Activated CD8-positive, alpha-beta memory T cell treated with anti-CD3 and anti-CD28 coated beads, Interleukin-2, amount 50 U/mL, for 48 hours (primary cell): ENCODE results near the gene CES5A.
"Not testable (repeated sequence)": the region's sequence is repeated elsewhere in the genome, so short reads cannot be mapped to it uniquely, and the experiment has no call there.

Source experiments
- DNase-seq: peaks from one replicate; pipeline ENCODE4 v3.0.0-alpha.2; 2020

Gene CES5A

GRCh38 chr16:55875273-55875672 is at the start of gene CES5A:
TSS of gene CES5A (minus strand) at chr16:55875373. CDS start at chr16:55875221, 152 bp downstream.
- DNase-seq: no peak

DNA sequence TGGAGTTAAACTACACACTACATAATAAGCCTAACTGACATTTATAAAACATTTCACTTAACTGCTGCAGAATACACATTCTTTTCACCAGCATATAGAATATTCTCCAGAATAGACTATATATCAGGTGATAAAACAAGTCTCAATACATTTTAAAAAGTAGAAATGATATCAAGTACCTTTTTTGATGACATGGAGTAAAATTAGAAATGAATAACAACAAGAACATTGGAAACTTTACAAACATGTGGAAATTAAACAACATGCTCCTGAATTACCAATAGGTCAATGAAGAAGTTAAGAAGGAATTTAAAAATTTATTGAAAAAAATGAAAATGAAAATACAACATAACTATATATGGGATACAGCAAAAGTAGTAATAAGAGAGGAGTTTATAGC is 47.5 kb upstream of the CES5A start:
- no peak for DNase-seq

- DNase-seq: no peak
Measured at GRCh38 chr16:55917373-55918160, 42.4 kb upstream of the CES5A start.

DNA sequence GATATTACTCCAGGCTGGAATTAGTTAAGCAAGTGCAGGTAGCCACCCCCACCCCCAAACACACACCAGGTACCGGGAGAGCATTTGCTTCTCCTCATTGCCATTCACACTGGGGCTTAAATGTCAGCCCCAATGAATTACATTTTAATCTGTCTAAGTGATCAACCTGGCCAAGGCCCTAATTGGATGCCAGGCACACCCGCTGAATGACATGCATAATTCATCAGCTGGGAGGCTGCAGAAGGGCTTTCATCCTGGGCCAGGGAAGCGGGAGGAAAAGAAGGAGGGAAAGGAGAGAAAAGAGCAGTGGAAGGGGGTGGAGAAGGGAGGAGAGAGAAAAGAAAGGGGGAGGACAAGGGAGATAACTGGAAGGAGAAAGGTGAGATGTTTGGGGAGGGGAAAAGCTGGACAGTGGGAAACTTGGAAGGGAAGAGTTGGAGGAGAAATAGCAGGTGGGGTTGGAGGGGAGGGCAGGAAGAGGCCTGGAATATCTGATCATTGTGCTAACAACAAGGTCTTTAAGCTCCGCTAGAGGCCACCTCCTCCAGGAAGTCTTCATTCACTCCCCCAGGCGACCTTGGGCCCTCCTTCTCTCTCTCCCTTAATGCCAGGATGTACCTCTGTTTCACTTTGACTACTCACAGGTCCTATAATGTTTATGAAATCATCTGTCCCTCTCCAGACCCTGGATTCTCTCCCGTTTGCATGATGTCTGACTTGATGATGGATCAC is 40.1 kb upstream of the CES5A start:
- DNase-seq: no peak

DNA sequence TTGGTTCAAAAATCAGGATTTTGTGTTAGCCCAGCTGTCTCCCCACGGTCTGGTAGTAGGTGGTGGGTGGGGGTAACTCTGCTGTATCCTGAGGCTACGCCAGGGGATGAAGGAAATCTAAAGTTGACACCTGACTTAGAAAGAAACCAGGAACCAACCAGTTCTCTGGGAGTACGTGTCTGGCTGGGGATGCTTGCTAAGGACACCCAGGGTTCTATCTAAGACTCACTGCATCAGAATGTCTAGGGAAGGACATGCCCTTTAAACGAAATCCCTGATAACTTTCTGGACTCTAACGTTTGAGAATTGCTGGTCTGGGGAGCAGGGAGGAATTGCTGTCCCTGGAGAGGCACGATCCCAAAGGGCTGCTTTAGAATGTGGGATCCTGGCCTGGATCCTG is 39.2 kb upstream of the CES5A start:
- no peak for DNase-seq

DNA sequence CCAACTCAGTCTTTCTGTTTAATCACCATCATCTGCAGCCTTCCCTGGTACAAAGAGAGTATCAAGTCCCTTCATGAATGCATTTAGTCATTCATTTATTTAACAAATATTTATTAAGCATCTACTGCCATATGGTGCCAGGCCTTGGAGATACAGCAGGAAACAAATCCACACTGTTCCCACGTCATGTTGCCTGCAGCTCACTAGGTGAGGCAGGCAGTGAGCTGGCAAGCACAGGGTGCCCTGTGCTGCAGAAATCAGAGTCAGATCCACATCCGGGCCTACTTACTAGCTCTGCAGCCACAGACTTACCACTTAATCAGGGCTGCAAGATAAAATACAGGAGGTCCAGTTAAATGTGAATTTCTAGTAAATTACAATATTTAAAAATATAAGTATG is 38.5 kb upstream of the CES5A start:
- no peak for DNase-seq

DNA sequence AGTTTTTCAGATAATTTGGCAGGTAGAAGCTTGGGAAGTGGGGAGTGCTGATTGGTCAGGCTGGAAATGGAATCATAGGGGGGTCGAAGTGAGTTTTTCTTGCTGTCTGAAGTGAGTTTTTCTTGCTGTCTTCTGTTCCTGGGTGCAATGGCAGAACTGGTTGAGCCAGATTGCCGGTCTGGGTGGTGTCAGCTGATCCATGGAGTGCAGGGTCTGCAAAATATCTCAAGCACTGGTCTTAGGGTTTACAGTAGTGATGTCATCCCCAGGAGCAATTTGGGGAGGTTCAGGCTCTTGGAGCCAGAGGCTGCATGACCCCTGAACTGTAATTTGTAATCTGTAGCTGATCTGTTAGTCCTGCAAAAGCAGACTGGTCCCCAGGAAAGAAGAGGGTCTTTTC is 37.9 kb upstream of the CES5A start:
- not testable (repeated sequence) for DNase-seq

DNA sequence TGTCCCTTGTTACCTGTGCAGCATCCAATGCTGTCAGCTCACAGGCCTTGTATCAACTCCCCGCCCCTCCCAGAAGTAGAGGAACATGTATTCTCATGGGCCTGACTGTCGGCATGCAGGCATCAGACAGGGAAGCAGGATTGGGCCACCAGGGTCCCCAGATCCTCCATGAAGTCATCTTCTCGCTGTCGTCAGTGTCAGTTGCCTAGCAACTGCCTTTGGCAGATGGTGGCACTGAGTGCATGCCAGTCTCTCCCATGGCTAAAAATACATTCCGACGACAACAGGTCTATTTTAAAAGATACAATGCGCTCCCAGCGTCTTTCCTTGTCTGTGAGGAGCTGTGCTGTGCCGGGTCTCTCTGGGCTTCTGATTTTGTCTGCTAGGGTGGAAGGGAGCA is 36.8 kb upstream of the CES5A start:
- DNase-seq: no peak

- no peak for DNase-seq
Measured at GRCh38 chr16:55911616-55912015, 36.4 kb upstream of the CES5A start.

DNA sequence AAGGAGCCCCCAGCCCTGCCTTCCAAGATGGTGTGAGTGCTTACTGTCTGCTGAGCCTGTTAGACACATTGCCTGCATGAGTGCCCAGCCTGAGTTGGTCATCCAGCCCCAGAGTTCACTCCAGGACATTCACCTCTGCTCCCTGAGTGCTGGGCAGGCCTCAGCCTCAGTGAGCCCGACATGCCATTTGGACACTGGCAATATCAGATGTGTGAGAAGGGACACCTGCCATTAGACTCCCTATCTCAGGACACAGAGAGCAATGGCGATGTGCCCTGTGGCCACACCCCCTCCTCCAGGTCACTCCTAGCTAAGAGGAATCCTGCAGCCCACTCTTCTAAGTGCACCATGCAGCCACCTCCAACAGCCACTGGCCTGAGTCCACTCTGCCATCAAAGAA is 34.7 kb upstream of the CES5A start:
- no peak for DNase-seq

DNA sequence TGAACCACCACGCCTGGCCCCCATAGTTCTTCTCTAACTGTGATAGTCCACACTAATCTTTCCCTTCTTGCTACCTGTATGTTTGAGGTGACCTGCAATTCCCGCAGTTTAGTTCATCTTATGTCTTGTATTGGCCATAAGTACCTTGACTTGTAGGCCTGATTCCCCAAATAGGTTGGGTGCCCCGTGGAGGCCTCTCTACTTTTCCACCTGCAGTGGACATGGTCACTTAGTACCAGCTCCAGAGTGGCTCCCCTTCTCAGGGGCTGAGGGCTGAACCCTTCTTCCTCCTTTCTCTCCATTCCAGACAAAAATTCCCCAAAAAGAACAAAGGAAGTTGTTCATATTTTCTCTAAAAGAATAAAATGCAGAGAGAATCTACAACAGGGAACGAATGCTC is 33.5 kb upstream of the CES5A start:
- DNase-seq: no peak

GRCh38 chr16:55907661-55908060 is 32.5 kb upstream of the CES5A start:
- DNase-seq: no peak

DNA sequence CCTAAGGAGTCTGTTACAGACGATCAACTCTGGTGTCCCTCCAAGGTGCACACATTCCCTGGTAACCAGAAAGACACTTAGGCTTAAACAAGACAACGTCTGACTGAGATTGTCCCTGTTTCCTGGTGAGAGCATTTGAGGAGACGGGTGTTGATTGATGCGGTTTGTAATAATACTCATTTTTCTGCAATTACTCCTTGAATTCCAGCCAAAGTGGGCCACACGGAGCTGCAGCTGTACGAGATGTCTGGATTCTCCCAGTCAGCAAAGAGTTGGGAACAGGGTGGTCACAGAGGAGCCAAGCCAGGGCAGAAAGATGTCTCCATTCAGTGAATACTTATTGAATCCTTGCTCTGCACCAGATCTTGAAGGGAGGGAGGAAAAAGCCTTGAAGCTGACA is 30.9 kb upstream of the CES5A start:
- no peak for DNase-seq

- no peak for DNase-seq
Measured at GRCh38 chr16:55905651-55906050, 30.5 kb upstream of the CES5A start.

GRCh38 chr16:55901566-55902217 is 26.5 kb upstream of the CES5A start:
- DNase-seq: no peak

- DNase-seq: no peak
Measured at GRCh38 chr16:55900616-55901393, 25.6 kb upstream of the CES5A start.

DNA sequence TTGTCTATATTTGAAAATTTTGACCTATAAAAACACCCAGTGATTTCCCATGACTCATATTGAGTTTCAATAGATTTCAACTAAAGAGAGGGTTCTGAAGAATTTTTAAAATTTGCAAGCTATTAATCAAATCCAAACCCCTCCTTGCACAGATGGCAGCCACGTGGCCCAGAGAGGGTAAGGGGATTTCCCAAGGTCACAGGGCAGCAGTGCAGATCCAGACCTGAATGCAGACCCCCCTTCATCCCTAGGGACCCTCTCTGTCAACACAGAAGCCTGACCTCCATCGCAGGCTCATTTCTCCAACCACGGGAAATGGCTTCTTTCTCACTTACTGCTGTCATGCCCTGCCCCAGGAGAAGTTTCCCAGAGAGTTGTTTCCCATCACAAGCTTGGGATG is 24.7 kb upstream of the CES5A start:
- no peak for DNase-seq

GRCh38 chr16:55898592-55898991 is 23.4 kb upstream of the CES5A start:
- DNase-seq: no peak

DNA sequence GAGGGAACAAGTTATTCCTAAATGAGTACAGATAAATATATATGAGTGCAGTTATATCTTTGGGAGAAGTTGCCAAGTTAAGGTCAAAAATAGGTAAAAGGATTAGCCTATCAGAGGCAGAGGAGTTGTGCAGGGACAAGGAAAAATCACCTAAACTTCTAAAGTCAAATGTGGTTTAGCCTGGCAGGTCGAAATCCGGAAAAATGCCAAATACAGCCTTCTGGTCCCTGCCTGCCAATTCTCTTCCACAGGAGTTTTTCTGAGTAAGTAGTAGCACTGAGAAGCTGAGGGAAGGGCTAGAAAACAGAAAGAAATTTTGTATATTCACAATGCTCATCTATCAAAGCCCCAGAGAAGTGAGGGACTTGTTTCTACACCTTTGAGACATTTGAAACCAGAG is 17.6 kb upstream of the CES5A start:
- no peak for DNase-seq

DNA sequence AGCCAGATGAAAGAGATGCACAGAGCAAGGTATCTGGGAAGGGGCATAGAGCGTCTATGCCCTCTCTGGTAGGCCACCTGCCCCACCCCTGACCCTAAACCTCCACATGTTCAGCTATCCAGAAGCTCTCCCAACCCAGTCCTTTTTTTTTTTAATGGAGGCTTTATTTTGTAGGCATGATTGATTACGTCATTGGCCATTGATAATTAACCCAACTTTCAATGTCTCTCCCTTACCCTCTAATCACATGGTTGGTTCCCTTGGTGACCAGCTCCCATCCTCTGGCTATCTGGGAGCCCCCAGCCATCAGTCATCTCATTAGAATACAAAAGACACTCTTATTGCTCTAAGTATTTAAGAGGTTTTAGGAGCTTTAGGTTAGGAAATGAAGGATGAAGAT is 14.3 kb upstream of the CES5A start:
- DNase-seq: no peak

- DNase-seq: no peak
Measured at GRCh38 chr16:55888546-55888945, 13.4 kb upstream of the CES5A start.

DNA sequence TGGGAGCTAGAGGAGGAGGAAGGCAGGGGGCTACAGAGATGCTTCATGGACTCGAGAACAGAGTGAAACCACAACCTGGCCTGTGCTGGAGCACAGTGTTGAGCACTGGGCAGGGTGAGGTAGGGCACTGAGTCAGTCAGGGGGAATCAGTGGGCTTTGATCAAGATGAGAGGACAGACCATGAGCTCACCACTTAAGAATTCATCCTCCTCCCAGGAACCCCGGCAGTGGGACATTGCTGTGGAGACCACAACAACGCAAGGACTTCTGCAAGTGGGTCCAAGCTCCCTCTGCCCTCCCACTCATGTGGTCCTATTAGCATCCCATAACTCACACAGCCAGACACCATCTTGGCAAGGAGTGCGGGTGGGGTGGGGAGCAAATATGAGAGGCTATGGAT is 1.7 kb upstream of the CES5A start:
- DNase-seq: no peak

- no peak for DNase-seq
Measured at GRCh38 chr16:55873122-55873521, 2.1 kb downstream of the CES5A start.
